Thoracic aorta (tissue), 2 donors: ENCODE measurements around the gene RASAL3. TPM values are rescaled to one million over a fixed set of nuclear protein-coding genes. Genes with fewer than 3 reads are reported as not detected.

Source experiments
- ATAC-seq: fragments of 150-250 bp; one replicate; pipeline ENCODE4 v1.8.0; 2017; ENCODE audit warnings: low read depth; ENCODE audit not compliant: insufficient number of reproducible peaks, low FRiP score
- DNase-seq: peaks from one replicate; pipeline ENCODE4 v3.0.0-alpha.2; 2020; ENCODE audit warnings: low spot score
- H3K27ac ChIP-seq, 2 donors: fragments of 200-600 bp; sonication (generic); 1 replicate in 1 of 2; 2 replicates in 1 of 2; pipeline ENCODE4 v1.5.1; 2016; ENCODE audit warnings: mild to moderate bottlenecking in 2 of 2, moderate library complexity in 2 of 2
- H3K27me3 ChIP-seq: fragments of 200-600 bp; sonication (generic); replicated peaks from 2 replicates; pipeline ENCODE4 v1.6.0; 2016; ENCODE audit warnings: mild to moderate bottlenecking; ENCODE audit not compliant: insufficient read depth
- H3K36me3 ChIP-seq: fragments of 200-600 bp; sonication (generic); one replicate; pipeline ENCODE4 v1.5.1; 2016
- H3K4me1 ChIP-seq, 2 donors: fragments of 200-600 bp; sonication (generic); 1 replicate in 1 of 2; 2 replicates in 1 of 2; pipeline versions ENCODE4 v1.5.1 to v1.6.0; 2016; ENCODE audit warnings: low read depth in 2 of 2, mild to moderate bottlenecking in 1 of 2; ENCODE audit not compliant: control insufficient read depth in 1 of 2
- H3K4me3 ChIP-seq: fragments of 200-600 bp; sonication (generic); 2 replicates; pipeline ENCODE4 v1.5.1; 2016; ENCODE audit warnings: mild to moderate bottlenecking
- H3K9me3 ChIP-seq: fragments of 200-600 bp; sonication (generic); 2 replicates; pipeline ENCODE4 v1.5.1; 2016
- CTCF ChIP-seq: fragments of 200-600 bp; sonication (generic); IDR thresholded peaks from one replicate; pipeline ENCODE4 v1.5.1; 2019; ENCODE audit warnings: antibody characterized with exemption
- total RNA-seq, 2 donors: library from RNA; depleted of rRNA; stranded (reverse); fragments of >200 nt; gene quantifications; one replicate each; pipeline versions ENCODE4 v1.1.0 to v1.2.3, GENCODE V29; 2016

The RASAL3 gene
- total RNA-seq, 2 donors from 2014 or later = 4.1 to 5.1 TPM

GRCh38 chr19:15506074-15506571, 41.8 kb upstream of the RASAL3 start:
- no peaks in the 10 kb centered on the region for H3K9me3 ChIP-seq
- no peaks in the 10 kb centered on the region for H3K27me3 ChIP-seq
- H3K27ac ChIP-seq = no peak overlapping the region
- ATAC-seq = no peak
- DNase-seq = no peak
- no peak for TF ChIP-seq CTCF
- peaks cover 0 to 7% of the 10 kb centered on the region in 2 donors for H3K4me1 ChIP-seq
- H3K4me3 ChIP-seq = no peak overlapping the region
- H3K36me3 ChIP-seq = no peaks in the 10 kb centered on the region

GRCh38 chr19:15502264-15502663, 37.9 kb upstream of the RASAL3 start:
- DNase-seq (no peak), ATAC-seq (no peak)
- H3K36me3 ChIP-seq = no peaks in the 10 kb centered on the region
- H3K4me1 ChIP-seq = no peaks in the 10 kb centered on the region
- no peak overlapping the region for H3K4me3 ChIP-seq
- H3K27me3 ChIP-seq = no peaks in the 10 kb centered on the region
- H3K9me3 ChIP-seq = no peaks in the 10 kb centered on the region
- no peak overlapping the region for H3K27ac ChIP-seq
- no peak for TF ChIP-seq CTCF

GRCh38 chr19:15501596-15501995, 37.3 kb upstream of the RASAL3 start:
- no peak for TF ChIP-seq CTCF

GRCh38 chr19:15498910-15499309, 34.6 kb upstream of the RASAL3 start:
- no peaks in the 10 kb centered on the region for H3K4me1 ChIP-seq
- no peak overlapping the region for H3K27ac ChIP-seq
- ATAC-seq (no peak), DNase-seq (no peak)
- no peaks in the 10 kb centered on the region for H3K9me3 ChIP-seq
- H3K27me3 ChIP-seq = no peaks in the 10 kb centered on the region
- TF ChIP-seq CTCF = no peak
- H3K36me3 ChIP-seq = no peaks in the 10 kb centered on the region
- no peak overlapping the region for H3K4me3 ChIP-seq

More at GRCh38 chr19:15501596-15501995, 37.3 kb upstream of the RASAL3 start:
- no peaks in the 10 kb centered on the region for H3K9me3 ChIP-seq
- ATAC-seq (no peak), DNase-seq (no peak)
- no peaks in the 10 kb centered on the region for H3K4me1 ChIP-seq
- no peaks in the 10 kb centered on the region for H3K27me3 ChIP-seq
- no peak overlapping the region for H3K4me3 ChIP-seq
- no peaks in the 10 kb centered on the region for H3K36me3 ChIP-seq
- H3K27ac ChIP-seq = no peak overlapping the region

- Histone ChIP-seq H3K36me3 (no peaks in the 10 kb centered on the region), H3K4me3 (no peak overlapping the region), H3K9me3 (no peaks in the 10 kb centered on the region), H3K4me1 (no peaks in the 10 kb centered on the region), H3K27ac (no peak overlapping the region), H3K27me3 (no peaks in the 10 kb centered on the region)
- no peak for TF ChIP-seq CTCF
- no peak for ATAC-seq
- no peak for DNase-seq
These were observed 34.0 kb upstream of the RASAL3 start for GRCh38 chr19:15498156-15498858.
